Activated CD8-positive, alpha-beta memory T cell treated with anti-CD3 and anti-CD28 coated beads, Interleukin-2, amount 50 U/mL, for 4 hours (primary cell): Measurements from ENCODE around the gene TTC12.

Source experiments
- DNase-seq: peaks from one replicate; pipeline ENCODE4 v3.0.0-alpha.2; 2020

The TTC12 gene

DNA sequence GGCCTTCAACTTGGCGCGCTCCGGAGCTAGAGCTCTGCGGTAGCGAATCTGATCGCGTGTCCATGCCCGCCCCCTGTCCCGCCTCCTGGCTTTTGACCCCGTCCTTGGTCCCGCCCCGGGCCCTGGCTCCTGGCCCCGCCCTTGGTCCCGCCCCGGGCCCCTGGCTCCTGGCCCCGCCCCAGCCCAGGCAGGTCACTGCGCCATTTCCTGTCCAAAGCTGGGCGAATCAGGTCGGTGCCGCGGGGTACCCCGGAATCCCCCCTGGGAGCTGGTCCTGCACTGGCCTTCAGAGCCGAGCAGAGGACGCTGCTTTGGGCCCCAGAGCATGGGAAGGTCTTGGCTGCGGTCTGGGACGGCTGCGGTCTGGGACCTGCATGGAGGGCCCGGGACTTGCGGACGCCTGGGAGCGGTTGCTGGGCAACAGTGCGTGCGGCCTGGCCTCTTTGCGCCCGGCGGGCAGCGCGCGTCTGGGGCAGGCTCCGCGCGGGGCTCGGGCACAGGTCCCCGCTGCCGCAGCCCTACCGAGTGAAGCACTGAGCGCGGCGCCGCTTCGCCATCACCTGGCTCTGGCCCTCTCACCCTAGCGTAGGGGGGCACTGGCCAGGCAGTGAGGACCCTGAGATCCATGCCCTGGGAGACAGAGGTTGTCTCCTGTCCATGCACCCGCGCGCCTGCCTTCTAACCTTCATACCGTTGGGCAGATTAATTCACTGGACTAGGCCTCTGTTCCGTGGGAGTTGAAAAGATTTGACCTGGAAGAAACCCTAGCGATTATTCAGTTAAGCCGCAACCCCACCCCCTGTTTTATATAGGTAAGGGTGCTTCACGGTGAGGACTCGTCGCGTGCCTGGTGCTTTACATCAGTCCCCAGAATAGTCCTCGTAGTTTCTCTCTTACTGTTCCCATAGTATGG is at the start of gene TTC12:
Gene TTC12, plus strand, starts transcription at position 195 of the 913 bp plus-strand sequence. CDS start 1,675 bp downstream, outside the sequence.
- DNase-seq, result peak; percentile 93

- DNase-seq, result no peak
Measured at GRCh38 chr11:113265362-113265761, 49.0 kb upstream of the TTC12 start.

DNA sequence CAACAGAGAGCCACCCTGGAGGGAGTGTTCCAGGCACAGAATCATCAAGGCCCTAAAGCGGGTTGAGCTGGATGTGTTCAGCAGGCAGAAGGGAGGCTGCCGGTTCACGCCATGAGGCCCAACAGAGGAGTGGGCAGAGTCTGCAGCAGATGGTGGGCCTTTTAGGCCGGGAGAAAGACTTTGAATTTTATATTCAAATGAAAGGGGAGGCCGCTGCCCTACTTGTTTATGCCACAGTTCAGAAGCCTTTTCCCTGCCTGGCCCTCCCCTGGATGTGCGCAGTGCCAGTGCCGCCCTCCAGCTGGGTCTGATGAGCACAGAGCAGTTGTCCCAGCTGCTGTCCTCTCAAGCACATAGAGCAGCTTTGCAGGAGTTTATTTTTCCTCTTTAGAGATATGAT is 46.9 kb upstream of the TTC12 start:
- no peak for DNase-seq

- no peak for DNase-seq
Measured at GRCh38 chr11:113269096-113269495, 45.3 kb upstream of the TTC12 start.

DNA sequence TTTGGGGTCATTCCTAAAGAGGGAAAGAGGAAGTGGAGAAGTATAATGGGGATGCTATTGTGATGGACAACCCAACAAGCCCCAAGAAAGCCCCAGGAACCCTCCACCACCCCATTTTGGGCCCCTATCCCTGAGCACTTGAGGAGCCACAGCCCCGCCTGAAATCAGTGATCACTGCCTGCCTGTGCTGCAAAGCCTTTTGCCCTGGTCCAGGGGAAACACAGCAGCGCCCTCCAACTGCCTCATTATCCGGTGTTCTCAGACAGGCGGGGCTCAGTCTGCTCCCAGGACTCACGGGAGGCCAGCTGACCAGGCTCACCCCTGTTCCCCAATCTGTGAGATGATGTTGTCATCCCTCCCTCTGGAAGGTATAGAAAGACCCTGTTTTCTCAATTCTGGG is 44.7 kb upstream of the TTC12 start:
- DNase-seq, result no peak

GRCh38 chr11:113270080-113270479 is 44.3 kb upstream of the TTC12 start:
- DNase-seq, result no peak

- no peak for DNase-seq
Measured at GRCh38 chr11:113271551-113272245, 42.7 kb upstream of the TTC12 start.

GRCh38 chr11:113272281-113272680 is 42.1 kb upstream of the TTC12 start:
- DNase-seq, result no peak

DNA sequence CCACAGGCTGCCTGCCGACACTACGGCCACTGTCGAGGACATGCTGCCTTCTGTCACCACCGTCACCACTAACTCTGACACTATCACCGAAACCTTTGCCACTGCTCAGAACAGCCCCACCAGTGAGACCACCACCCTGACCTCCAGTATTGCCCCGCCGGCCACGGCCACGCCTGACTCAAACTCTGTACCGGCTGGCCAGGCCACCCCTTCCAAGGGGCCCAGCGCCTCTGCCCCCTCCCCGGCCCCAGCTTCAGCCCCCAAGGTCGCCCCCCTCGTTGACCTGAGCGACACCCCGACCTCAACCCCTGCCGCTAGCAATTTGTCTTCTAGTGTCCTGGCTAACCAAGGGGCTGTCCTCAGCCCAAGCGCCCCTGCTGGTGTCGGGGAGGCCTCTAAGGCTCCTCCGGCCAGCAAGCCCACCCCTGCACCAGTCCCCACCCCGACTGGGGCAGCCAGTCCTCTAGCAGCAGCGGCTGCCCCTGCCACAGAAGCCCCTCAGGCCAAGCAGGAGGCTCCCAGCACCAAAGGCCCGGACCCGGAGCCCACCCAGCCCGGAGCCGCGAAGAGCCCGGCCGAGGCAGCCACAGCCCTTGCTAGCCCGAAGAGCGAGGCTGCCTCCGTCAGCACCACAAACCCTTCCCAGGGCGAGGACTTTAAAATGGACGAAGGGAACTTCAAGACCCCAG is 41.3 kb upstream of the TTC12 start:
- DNase-seq, result no peak

DNA sequence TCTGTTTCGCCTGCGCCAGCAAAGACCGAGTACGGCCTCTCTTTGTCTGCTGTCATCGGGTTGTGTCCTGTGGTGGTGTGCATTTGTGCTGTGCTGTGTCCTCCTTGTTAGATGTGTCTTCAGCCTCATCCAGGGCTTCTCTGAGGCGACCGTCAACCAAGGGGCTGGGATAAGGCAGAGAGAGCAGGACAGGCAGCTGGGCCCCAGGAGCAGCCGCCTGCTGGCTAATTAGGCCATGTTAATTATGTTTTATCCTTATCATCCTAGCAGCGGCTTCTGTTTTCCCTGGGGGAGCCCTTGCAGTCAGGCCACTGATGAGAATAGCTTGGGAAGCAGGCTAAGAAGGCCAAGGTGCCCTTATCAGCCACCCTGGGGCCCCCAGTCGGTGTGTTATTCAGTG is 40.7 kb upstream of the TTC12 start:
- DNase-seq, result no peak

GRCh38 chr11:113274713-113275582 is 39.4 kb upstream of the TTC12 start:
- no peak for DNase-seq

- DNase-seq, result no peak
Measured at GRCh38 chr11:113275602-113276001, 38.8 kb upstream of the TTC12 start.

DNA sequence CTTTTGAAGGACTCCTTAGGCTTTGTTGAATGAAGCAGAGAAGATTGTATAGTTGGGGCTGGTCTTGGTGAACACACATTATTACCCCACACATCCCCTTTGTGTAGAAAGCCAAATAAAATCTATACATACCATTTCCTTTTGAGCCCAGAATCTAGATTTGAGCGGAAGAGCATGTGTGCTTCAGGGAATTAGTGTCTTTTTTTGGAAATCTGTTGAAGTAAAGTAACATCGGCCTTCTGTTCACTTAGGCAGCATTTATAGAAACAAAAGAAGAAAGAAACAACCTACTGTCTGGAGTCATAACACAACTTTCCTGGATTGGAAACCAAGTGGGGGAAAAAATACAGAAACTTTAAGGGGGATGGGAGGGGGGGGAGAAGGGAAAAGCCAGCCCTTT is 37.9 kb upstream of the TTC12 start:
- DNase-seq, result no peak

DNA sequence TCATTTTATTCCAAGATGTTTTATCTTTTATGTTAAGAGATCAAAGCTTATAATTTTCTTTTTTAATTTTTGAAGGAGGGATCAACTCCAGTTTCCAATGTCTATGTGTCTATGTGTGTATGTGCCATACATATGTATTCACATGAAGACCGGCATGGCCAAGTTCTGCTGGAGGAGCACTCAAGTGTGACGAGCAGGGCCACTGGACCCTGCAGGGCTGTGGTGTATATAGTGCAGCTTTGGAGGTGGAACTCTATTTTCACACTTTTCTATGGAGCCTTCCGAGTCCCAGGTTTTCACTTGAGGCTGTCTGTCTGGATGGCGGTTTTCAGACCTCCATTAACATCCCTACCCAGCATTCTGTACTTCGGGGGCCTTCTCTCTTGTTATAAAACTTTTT is 36.5 kb upstream of the TTC12 start:
- no peak for DNase-seq

GRCh38 chr11:113278481-113278880 is 35.9 kb upstream of the TTC12 start:
- no peak for DNase-seq

- DNase-seq, result no peak
Measured at GRCh38 chr11:113278925-113279324, 35.5 kb upstream of the TTC12 start.

- no peak for DNase-seq
Measured at GRCh38 chr11:113279591-113279990, 34.8 kb upstream of the TTC12 start.

- no peak for DNase-seq
Measured at GRCh38 chr11:113281052-113281725, 33.2 kb upstream of the TTC12 start.

DNA sequence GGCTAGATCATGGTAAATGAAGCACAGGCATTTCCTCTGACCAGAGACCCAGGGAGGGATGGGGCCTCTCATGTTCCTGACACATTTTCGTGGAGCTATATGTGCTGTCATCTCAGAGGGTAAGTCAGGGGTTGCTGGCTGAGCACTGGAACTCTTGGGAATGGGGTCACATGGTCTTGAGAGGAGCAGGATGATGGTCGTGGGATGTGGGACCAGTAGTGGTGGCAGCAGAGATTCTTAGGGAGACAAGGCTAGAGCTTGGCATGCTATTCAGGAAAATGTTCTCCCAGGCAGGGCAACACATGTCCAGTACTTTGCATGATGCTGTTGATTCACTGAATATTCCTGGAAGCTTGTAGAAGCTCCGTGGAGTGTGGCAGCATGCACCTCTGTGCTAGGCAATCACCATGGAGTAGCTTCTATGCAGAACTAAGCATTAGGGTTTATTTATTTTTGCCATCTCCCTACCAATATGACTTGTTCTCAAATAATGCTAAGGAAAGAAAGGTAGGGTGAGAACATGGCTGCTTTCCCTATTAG is 31.4 kb upstream of the TTC12 start:
- DNase-seq, result no peak

GRCh38 chr11:113283881-113284280 is 30.5 kb upstream of the TTC12 start:
- no peak for DNase-seq

DNA sequence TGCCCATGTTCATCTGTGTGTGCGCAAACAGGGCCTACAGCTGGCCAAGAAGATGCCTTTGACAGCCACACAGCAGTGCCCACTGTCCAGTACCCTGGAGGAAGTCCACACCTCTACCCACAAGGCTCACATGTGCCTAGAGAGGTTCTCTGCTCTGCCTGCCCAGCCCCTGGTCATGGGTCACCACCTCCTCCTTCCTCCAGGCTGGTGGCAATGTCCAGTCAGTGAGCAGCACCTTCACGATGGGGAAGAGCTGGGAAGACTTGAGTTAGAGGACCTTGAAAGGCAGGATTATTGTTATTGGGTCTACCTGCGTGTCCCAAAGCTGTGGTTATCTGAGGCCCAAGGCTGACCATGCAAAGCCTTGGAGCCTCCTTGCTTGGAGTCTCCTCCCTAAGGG is 28.4 kb upstream of the TTC12 start:
- DNase-seq, result no peak
